GM13977 (cell line): ENCODE results near the gene COX5A.
A peak's percentile ranks its signal among the peaks of the same experiment; 100 is the strongest.
"Not testable (repeated sequence)": the region's sequence is repeated elsewhere in the genome, so short reads cannot be mapped to it uniquely, and the experiment has no call there.

Experiments used
- DNase-seq: peaks from one replicate; pipeline ENCODE4 v3.0.0; 2012; ENCODE audit warnings: low spot score
- in situ Hi-C: fragments of 300-500 bp; cut with MboI; formaldehyde crosslinking; loops from one replicate; pipeline ENCODE4 v1.12.0; 2022; ENCODE audit warnings: low sequenced_read_pairs, low pct_unique_long_range_greater_than_20kb, mixed read lengths, inconsistent platforms; ENCODE audit not compliant: unreplicated experiment
- TF ChIP-seq, protein P1 (sequence below): IDR thresholded peaks from 2 replicates; pipeline ENCODE4 v1.5.1; 2012; ENCODE audit warnings: mild to moderate bottlenecking, control low read depth; ENCODE audit not compliant: insufficient read depth; ENCODE audit errors: extremely low read depth, missing control alignments

COX5A gene

DNA sequence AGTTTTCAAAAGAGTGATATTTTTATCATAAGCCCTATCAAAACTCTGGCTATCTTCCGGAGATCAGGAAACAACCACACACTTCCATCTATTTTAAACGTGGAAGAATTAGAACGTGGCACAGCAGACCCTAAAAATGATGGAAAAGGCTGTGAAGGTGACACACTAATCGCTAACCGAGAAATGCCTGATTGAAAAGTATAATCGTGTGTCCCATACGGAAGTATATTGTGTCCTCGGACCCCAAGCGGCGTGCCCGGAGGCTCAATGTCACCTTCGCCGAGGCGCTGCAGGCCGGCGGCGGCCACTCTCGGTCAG is 642 bp downstream of the COX5A start:
- TF ChIP-seq, protein P1, sequence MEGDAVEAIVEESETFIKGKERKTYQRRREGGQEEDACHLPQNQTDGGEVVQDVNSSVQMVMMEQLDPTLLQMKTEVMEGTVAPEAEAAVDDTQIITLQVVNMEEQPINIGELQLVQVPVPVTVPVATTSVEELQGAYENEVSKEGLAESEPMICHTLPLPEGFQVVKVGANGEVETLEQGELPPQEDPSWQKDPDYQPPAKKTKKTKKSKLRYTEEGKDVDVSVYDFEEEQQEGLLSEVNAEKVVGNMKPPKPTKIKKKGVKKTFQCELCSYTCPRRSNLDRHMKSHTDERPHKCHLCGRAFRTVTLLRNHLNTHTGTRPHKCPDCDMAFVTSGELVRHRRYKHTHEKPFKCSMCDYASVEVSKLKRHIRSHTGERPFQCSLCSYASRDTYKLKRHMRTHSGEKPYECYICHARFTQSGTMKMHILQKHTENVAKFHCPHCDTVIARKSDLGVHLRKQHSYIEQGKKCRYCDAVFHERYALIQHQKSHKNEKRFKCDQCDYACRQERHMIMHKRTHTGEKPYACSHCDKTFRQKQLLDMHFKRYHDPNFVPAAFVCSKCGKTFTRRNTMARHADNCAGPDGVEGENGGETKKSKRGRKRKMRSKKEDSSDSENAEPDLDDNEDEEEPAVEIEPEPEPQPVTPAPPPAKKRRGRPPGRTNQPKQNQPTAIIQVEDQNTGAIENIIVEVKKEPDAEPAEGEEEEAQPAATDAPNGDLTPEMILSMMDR, result no peak
- DNase-seq, result no peak
- in situ Hi-C loops, result loop anchor here (25.0 kb wide), 1 partner anchor 300 kb away; no protein-coding TSS in a partner anchor

DNA sequence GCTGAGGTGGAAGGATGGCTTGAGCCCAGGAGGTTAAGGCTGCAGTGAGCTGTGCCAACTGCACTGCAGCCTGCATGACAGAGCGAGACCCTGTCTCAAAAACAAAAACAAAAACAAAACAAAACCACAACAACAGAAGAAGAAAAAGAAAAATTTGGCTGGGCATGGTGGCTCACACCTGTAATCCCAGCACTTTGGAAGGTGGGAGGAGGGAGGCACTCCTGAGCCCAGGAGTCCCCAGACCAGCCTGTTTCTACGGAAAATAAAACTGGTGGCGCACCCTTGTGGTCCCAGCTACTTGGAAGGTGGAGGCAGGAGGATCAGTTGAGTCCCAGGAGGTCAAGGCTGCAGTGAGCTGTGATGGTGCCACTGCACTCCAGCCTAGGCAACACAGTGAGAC is 2.7 kb downstream of the COX5A start:
- in situ Hi-C loops, result loop anchor here (25.0 kb wide), 1 partner anchor 298 kb away; no protein-coding TSS in a partner anchor
- TF ChIP-seq, protein P1, result peak; percentile 22
- not testable (repeated sequence) for DNase-seq

DNA sequence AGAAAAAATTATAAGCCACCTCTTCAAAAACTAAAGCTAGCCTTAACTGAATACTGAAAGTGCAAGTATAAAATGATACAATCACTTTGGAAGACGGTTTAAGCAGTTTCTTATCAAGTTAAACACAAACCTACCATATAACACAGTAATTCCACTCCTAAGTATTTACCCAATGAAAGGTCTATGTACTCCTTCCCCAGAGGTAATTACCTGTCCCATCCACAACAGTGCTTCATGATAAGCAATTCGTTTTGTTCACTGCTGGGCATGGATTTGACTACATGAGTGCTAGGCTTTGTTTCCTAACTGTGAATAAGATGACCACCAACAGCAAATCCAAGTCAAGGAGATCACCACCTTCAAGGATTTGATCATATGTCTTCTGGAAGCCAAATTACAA is 4.3 kb downstream of the COX5A start:
- TF ChIP-seq, protein P1, result no peak
- in situ Hi-C loops, result loop anchor here (25.0 kb wide), 1 partner anchor 296 kb away; no protein-coding TSS in a partner anchor
- DNase-seq, result no peak

GRCh38 chr15:74928771-74929198 is 9.1 kb downstream of the COX5A start:
- TF ChIP-seq, protein P1, result no peak
- in situ Hi-C loops, result loop anchor here (25.0 kb wide), 1 partner anchor 291 kb away; no protein-coding TSS in a partner anchor
- no peak for DNase-seq

GRCh38 chr15:74924525-74924924 is 13.3 kb downstream of the COX5A start:
- in situ Hi-C loops, result no loop called here
- DNase-seq, result no peak
- TF ChIP-seq, protein P1, result no peak

DNA sequence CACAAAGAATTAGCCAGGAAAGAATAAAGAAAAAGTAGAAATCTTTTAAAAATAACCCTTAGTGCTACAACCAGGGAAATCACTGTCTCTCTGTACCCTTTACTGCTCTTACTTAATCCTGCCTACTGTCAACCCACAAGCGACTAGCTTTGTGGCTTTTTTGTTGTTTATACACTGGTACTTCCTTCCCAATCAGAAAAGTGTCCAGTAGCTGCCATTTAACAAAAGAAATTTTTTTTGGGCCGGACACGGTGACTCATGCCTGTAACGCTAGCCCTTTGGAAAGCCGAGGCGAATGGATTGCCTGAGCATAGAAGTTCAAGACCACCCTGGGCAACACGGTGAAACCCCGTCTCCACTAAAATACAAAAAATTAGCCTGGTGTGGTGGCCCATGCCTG is 17.4 kb downstream of the COX5A start:
- in situ Hi-C loops, result no loop called here
- TF ChIP-seq, protein P1, result no peak
- no peak for DNase-seq

- in situ Hi-C loops, result no loop called here
- no peak for DNase-seq
- TF ChIP-seq, protein P1, result no peak
Measured at GRCh38 chr15:74917676-74918075, 20.2 kb downstream of the COX5A start.

GRCh38 chr15:74913799-74914198 is 24.1 kb downstream of the COX5A start:
- in situ Hi-C loops, DNase-seq: not testable (repeated sequence)
